ENCODE measurements around the gene CYB561D2.

Gene CYB561D2

DNA sequence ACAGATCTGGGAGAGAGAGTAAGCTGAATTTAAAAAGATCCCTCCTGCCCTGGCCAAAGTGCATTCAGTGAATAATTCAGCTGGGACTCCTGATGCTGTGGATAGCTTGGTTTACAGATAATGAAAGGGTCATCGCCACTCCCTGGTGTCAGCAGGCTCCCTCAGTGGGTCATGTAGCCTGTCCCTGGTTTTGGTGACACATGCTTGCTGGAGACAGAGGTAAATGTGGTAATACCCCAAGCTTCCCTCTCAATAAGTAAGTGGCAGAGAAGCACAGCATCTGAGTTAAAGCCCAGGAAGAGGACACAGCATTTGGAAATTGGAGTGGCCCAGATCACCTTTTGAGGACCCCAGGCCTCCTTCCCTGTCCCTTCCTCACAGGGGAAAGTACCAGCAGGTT, 6.8 kb downstream of the CYB561D2 start:
- TF ChIP-seq CTCF (IDR thresholded peaks at IDR 0.05; ENCODE audit: insufficient read depth, missing control alignments): no peak
- no peak for FAIRE-seq
- no peak for DNase-seq (ENCODE audit: insufficient read length, low spot score)

DNA sequence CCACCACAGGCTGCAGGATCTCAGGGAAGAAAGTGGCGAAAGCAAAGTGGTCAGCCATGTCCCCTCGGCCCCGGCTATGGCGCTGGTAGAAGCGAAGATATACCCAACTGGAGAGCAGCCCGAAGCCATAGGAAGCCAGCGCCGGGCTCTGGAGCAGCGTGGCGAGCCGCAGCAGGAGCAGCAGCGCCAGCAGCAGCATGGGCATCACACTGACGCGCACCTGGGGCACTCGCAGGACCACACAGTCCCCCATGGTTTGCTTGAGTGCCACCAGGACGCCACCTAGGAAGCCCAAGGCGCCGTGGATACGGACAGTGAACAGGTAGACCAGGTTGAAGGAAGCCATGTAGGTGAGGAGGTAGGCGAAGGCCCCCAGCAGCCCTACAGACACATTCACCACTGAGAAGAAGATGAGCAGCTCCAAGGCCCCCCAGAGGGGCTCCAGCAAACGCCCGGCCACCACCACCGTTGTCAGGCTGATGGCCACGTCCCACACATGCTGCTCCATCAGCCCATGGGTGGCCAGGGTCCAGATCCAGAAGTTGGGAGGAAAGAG, 7.8 kb downstream of the CYB561D2 start:
- FAIRE-seq (no peak), DNase-seq (ENCODE audit: insufficient read length, low spot score) (no peak)
- TF ChIP-seq CTCF (IDR thresholded peaks at IDR 0.05; ENCODE audit: insufficient read depth, missing control alignments): no peak

GRCh38 chr3:50358911-50359759, 8.5 kb downstream of the CYB561D2 start, which contains the start of gene TMEM115:
Gene TMEM115, minus strand, starts transcription at chr3:50359521. Its CDS starts 458 bp downstream, at chr3:50359063.
- peak; percentile 44 for FAIRE-seq
- TF ChIP-seq CTCF (IDR thresholded peaks at IDR 0.05; ENCODE audit: insufficient read depth, missing control alignments): no peak
- DNase-seq (ENCODE audit: insufficient read length, low spot score): peak; percentile 98

GRCh38 chr3:50359760-50360110, 9.1 kb downstream of the CYB561D2 start:
- FAIRE-seq (no peak), DNase-seq (ENCODE audit: insufficient read length, low spot score) (no peak)
- no peak for TF ChIP-seq CTCF (IDR thresholded peaks at IDR 0.05; ENCODE audit: insufficient read depth, missing control alignments)

DNA sequence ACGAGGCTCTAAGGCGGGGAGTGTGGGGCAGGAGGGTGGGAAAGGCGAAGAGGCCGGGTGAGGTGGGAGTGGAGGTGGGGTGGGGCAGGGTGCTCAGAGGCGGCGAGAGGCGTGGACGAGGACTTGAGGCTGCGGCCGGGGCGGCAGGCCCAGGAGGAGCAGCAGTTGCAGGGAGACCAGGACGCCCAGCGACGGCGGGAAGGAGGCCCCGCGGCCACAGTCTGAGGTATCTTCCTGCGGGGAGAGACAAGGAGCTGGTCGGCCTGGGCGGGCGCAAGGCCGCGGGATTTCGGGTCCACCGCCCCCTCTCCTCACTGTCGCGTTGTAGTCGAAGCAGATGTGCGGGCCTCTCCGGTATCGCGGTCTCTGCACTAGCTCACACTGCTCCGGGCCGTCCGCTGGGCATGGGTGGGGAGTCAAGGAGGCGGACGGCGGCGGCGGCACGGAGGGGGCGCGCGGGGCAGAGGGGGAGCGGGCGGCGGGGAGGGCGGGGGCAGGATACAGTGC, 14.0 kb downstream of the CYB561D2 start:
- FAIRE-seq (no peak), DNase-seq (ENCODE audit: insufficient read length, low spot score) (no peak)
- TF ChIP-seq CTCF (IDR thresholded peaks at IDR 0.05; ENCODE audit: insufficient read depth, missing control alignments): no peak

- no peak for TF ChIP-seq CTCF (IDR thresholded peaks at IDR 0.05; ENCODE audit: insufficient read depth, missing control alignments)
- DNase-seq (ENCODE audit: insufficient read length, low spot score) (no peak), FAIRE-seq (no peak)
Observed at GRCh38 chr3:50365080-50365841, 14.6 kb downstream of the CYB561D2 start.
